ENCODE results near the gene TIMM13. TPM values are rescaled to one million over a fixed set of nuclear protein-coding genes. Genes with fewer than 3 reads are reported as not detected.

The TIMM13 gene
- total RNA-seq, 4 donors from 2014 or later: 34.2 to 52.8 (median 44.9) TPM

- DNase-seq (ENCODE audit: low spot score in 2 of 2): no peak
- no peak overlapping the region for H3K4me3 ChIP-seq (ENCODE audit: low read depth, poor library complexity, severe bottlenecking)
- TF ChIP-seq POLR2A (IDR thresholded peaks at IDR 0.05): no peak
- no peak for TF ChIP-seq CTCF (IDR thresholded peaks at IDR 0.05)
- WGBS, 2 donors: 58 to 60% methylated on average over 7 of the region's 7 CpGs
- intact Hi-C loops (cut with DNase I; ENCODE audit: low total_unique reads): loop anchor here (10.0 kb wide), 1 partner anchor 118 kb away; no protein-coding TSS in a partner anchor
Measured at GRCh38 chr19:2392366-2392765, 35.0 kb downstream of the TIMM13 start.

- 6 to 7% methylated on average over 10 of the region's 10 CpGs for WGBS, 2 donors
- DNase-seq (ENCODE audit: low spot score in 2 of 2): peak in 1 of 2 donors; percentile 25
- intact Hi-C loops (cut with DNase I; ENCODE audit: low total_unique reads): loop anchor here (10.0 kb wide), 1 partner anchor 116 kb away; no protein-coding TSS in a partner anchor
- no peak overlapping the region for H3K4me3 ChIP-seq (ENCODE audit: low read depth, poor library complexity, severe bottlenecking)
- TF ChIP-seq CTCF (IDR thresholded peaks at IDR 0.05) (peak in 1 of 3 donors; percentile 70), POLR2A (IDR thresholded peaks at IDR 0.05) (no peak)
Measured at GRCh38 chr19:2391118-2391725, 36.2 kb downstream of the TIMM13 start.

GRCh38 chr19:2389594-2389993 is 37.8 kb downstream of the TIMM13 start:
- TF ChIP-seq POLR2A (IDR thresholded peaks at IDR 0.05) (no peak), CTCF (IDR thresholded peaks at IDR 0.05) (no peak)
- H3K4me3 ChIP-seq (ENCODE audit: low read depth, poor library complexity, severe bottlenecking): no peak overlapping the region
- intact Hi-C loops (cut with DNase I; ENCODE audit: low total_unique reads): no loop called here
- WGBS, 2 donors: 81 to 82% methylated on average over 21 of the region's 21 CpGs
- DNase-seq (ENCODE audit: low spot score in 2 of 2): no peak

- 78 to 79% methylated on average over 20 of the region's 20 CpGs for WGBS, 2 donors
- TF ChIP-seq POLR2A (IDR thresholded peaks at IDR 0.05): no peak
- no peak for TF ChIP-seq CTCF (IDR thresholded peaks at IDR 0.05)
- intact Hi-C loops (cut with DNase I; ENCODE audit: low total_unique reads): no loop called here
- DNase-seq (ENCODE audit: low spot score in 2 of 2): no peak
- no peak overlapping the region for H3K4me3 ChIP-seq (ENCODE audit: low read depth, poor library complexity, severe bottlenecking)
Measured at GRCh38 chr19:2387367-2388288, 39.8 kb downstream of the TIMM13 start.

GRCh38 chr19:2385053-2385721 is 42.2 kb downstream of the TIMM13 start:
- no peak for DNase-seq (ENCODE audit: low spot score in 2 of 2)

More at GRCh38 chr19:2385053-2385721, 42.2 kb downstream of the TIMM13 start:
- H3K4me3 ChIP-seq (ENCODE audit: low read depth, poor library complexity, severe bottlenecking): no peak overlapping the region
- intact Hi-C loops (cut with DNase I; ENCODE audit: low total_unique reads): no loop called here
- 17 to 18% methylated on average over 23 to 31 of the region's 37 CpGs for WGBS, 2 donors
- no peak for TF ChIP-seq CTCF (IDR thresholded peaks at IDR 0.05)

Measured in lower leg skin (tissue), 4 donors.